Dermis microvascular lymphatic vessel endothelial cell (primary cell): ENCODE data around the gene BCAS3. TPM values are rescaled to one million over a fixed set of nuclear protein-coding genes. Genes with fewer than 3 reads are reported as not detected.

Source experiments
- DNase-seq, 2 donors: peaks; one replicate each; pipeline versions ENCODE4 v3.0.0 to v3.0.0-alpha.2; 2010; ENCODE audit warnings: low read depth in 2 of 2
- total RNA-seq: library from RNA; depleted of rRNA; stranded (reverse); fragments of >200 nt; gene quantifications from 2 replicates; pipeline ENCODE4 v1.2.1, GENCODE V29; 2014

BCAS3 gene
- total RNA-seq, 1 donor from 2014 or later, result 11.3 TPM

DNA sequence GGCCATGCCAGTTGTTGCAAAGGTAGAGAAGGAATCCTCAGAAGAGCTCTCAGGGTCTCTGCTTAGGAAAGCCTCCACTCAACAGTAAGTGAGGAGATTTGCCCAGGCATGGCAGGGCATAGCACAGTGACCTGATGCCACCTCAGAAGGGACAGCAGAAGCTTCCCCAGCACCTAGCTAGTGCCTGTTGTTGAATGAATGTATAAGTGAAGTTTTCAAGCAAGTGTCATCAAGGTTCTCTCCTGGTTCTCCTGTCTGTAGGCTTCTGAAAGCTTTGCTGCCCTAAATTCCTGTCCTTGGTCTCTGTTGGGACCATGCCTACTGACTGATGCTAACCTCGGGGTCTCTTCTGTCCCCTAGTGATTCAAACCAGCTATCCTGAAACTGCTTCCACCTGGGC, 607.1 kb downstream of the BCAS3 start:
- DNase-seq, result no peak

DNA sequence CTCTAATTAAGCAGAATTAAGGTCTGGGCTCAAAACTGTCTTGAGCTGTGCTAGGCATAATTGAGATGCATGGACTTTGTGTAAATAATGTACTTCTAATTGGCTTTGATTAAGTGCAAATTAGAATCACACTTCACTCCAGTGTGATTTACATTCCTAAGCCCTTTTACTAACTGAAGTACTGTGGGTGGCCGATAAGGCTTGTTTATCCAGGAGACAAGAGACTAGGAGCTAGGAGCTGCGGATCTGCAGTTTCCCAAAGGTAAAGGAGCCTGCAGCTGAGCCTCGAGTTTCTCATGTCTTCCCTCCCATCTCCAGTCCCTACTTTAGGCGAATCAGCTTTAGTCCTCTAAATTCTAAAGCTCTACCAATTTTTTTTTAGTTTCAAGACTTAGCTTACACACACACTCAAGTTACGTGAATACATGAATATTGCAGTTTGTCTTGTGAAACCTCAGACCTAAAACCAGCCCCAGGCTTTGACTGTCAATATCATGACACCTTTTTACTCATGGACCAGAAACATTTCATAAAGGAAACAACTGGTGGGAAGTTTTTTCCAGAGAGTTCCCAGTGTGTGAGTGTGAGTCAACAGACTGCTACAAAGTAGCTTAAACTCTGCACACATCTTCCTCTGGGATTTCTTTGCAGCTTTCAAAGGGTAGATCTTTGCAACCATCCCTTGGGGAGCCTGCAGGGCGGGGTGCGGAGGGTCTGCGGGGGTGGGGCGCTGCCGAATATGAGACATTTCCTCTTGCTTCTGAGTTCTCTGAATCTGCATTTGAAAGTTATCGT, 608.1 kb downstream of the BCAS3 start:
- DNase-seq, result no peak

DNA sequence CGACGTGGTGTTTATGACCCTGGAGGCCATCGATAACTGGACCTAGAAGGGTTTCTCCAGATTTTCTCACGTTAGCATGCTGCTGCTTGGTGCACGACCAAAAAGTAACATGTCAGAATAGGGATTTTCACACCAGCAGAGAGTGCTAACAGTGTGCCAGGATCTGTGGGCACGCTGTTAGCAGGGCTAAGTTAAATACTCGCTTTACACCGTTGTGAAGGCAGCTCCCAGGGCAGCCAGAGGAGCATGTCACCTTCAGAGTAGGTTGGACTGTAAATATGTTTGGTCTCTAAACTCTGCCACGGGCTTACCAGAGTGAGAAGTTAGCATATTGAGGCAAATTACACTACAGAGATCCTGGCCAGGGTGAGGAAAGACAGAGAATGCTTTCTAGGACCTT, 608.8 kb downstream of the BCAS3 start:
- DNase-seq, result no peak

DNA sequence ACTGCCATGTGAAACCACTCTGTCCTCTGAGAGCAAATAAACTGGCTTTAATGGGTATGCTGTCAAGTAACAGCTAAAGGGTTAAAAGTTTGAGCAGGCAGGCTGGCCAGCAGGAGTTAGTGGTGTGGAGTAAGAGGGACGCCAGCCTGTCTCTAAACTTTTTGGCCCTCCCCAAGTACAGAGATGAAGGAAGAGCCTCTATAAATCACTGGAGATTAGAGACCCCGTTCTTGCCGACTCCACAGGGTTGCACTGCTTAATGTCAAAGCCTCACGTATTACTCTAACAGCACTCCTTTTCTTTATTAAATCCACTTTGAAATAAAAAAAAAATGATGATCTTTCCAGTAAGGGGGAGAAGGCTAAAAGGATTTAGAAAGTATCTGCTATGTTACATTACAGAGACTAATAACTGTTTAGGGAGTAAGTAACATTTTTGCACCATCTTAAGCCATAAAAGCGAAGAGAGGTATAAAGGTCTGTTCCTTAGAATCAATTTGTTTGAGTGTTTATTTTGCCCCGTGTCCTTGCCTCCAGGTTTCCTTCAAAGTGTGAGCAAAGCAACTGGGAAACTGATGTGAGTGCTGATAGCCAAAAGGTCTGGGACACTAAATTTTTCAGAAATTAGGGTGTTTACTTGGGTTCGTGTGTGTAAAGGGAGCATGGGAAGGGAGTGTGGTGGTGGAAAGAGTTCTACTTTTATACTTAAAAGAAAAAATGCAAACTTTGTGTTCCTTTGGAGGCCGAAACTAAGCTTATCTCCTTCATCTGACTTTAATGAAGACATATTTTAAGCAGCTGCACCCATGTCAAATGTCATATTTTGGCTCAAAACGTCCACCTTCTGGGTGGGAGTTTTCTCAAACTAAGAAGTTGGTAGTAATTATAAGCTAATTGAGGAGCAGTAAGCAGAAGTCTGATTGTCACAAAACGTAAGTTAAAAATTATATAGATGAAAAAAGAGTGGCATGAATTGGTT, 612.0 kb downstream of the BCAS3 start:
- DNase-seq, result no peak

DNA sequence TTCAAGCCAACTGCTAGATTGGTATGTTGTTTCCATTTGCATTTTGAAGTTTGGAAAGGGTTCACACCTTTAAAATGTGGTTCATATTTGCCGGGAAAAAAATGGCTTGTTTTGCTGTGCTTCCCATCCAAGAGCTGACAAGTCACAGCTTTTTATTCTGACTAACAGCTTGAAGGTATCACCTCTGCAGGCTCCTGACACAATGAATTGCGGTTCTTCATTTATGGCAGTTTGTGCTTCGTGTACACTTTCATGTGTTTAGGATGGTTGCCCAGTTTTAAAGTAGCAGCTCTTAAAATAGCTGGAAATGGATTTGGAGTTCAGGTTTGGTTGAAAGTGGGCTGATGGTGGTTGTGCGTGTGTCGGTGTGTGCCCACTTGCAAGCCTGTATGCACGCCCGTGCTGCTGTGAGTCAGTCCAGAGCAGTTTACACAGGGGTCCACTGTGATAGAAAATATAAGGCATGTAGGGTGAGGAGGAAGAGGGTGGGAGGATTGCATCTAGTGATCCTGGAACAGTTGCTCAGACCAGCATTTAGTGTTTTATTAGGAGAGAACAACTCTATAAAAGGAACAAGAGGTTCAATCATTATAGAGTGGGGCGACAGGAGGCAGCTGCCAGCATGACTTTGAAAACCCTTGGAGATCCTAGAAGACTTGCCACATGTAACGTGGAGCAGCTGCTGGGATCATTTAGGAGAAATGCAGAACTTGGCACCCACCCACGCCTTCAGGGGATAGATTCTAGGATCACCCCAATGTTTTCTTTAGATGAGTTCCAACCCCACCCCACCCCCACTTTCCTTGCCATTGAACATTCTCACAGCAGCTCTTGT, 614.0 kb downstream of the BCAS3 start:
- no peak for DNase-seq

DNA sequence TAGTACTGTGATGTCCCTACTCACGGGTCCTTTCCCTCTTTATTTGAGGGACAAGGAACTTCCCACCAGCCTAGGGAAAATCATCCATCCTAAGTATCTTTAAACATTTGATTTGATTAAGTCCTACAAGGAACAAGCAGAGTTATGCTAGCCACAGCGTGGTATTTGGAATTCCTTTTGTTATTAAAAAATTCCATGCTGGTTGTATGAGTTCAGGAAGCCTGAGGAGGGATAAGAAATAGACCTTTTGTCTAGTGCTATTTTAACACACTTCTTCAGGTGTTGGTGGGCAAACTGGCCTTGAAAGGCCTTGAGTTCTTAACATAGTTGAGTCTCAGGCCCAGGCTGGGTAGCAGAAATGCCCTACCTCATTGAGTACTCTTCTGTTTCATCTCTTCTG, 616.6 kb downstream of the BCAS3 start:
- no peak for DNase-seq

DNA sequence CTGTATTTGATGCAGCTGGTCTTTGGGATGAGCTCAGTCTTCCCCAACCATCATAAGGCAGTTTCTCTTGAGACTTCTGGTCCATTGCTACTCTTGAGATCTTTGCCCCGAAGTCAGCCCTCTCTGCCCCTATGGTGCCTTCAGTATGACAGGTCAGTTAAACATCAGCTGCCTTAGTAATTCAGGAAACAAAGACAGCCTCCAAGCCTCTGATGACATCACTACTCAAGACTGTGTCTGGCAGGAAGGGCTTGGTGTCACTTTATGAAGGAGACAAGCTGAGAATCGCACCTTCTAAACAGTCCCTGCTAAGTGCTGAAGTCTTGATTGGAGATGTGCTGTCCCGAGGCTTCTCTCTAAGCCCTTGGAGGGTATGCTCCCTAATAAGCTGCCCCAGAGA, 617.1 kb downstream of the BCAS3 start:
- no peak for DNase-seq

DNA sequence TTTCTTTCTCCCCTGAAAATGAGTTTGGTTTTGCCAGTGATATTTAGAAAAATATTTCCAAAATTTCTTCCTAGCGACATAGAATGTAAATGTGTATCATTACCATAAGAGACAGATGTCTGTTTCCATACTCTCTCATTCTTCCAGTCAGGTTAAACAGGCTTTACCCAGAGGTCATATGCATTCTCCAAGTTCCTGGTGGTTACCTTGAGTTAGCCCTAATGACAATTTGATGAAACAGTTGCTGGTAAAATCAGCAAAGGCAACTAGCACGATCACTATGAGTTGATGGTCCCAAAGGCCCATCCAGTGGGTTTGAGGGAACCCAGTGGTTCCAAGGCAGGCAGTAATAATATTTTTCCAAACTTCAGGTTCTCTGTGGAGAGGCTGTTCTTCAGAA, 618.4 kb downstream of the BCAS3 start:
- DNase-seq, result no peak

DNA sequence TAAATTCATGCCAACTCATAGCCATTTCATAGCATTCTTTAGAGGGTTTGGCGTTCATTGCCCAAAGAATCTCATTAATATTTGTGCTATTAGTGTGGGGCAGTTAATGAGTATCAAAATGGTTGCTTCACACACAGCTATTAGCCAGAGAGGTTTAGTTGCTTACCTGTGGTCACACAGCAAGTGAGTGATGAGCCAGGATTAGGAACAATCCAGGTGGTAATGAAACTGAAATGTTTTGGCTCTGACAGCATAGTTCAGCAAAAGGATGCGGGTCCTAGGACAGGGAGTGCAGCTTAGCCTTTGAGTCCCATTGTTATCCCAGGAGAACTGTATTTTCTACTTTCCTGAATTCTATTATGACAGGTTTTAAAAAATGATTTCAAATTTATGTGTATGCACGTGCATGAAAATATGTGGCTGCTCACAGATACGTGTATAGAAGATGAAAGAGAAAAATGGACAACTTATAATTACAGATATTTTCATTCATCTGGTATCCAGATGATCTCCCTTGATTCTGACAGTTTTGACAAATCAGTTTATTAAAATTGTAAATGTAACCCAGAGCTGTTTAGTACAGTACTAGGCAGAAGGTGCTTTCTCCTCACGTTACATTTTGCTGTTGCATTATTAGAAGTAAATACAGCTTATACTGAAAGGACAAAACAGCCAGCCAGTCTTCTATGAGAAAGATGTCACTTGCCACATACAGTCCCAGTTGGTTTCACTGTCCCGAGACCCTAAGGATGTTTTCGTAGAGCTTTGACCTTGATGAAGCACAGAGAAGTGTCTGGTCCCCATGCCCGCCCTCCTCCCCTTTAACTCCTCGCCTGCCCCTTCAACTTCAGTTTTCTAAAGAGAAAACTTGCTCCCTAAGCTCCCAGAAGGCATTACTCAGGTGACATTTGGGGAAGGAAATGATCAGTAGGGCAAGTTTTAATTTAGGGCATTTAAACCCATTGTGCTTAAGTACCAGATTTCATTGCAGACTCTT, 622.2 kb downstream of the BCAS3 start:
- DNase-seq, result no peak

DNA sequence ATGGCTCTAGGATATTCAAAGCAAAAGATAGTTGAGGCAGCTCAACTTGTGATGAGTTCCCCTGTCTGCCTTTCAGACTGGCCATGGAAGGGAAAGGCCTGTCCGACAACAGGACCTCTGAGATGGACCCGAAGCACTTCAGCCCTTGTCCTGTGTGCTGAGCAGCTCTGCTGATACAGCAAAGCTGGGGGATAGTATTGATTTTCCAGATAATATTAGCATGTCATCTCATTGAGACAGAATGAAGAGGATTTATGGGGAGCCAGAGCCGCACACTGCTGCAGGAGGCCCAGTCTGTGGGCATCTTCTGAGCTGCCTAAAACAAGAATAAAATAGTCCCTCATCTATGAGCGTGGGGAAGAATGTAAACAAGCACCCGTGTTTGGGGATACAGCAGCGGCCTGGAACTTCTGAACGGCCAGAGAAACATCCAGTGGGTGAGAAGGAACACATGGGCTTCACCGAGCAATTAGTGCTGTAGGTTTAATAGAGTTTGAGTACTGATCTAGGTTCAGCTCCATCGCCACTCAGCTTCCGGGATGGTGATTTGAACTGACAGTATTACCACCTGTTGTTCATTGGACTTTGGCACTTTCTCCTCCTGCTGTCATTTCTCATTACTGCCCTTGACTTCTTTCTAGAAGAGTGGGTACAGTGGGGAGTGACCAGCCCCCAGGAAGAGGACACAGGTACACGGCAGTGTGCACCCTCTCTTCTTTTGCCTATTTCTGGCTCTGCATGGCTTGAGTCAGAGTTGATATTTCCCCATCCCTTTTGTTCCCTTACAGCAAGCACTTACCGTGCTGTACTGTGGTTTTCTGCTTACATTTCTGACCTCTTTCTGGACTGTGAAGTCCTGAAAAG, 625.5 kb downstream of the BCAS3 start:
- DNase-seq, result no peak

DNA sequence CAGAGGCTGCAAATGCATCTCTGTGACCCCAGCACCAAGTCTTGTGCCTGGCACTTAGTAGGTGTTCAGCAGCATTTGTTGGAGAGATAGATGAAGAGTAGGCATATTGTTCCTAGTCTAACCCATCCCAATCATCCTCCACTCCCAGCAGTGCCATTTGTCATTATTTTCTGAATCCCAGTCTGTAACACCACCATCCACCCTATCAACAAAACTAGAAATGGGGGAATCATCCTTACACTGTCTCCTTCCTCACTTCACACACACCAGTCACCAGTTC, 626.1 kb downstream of the BCAS3 start:
- no peak for DNase-seq

DNA sequence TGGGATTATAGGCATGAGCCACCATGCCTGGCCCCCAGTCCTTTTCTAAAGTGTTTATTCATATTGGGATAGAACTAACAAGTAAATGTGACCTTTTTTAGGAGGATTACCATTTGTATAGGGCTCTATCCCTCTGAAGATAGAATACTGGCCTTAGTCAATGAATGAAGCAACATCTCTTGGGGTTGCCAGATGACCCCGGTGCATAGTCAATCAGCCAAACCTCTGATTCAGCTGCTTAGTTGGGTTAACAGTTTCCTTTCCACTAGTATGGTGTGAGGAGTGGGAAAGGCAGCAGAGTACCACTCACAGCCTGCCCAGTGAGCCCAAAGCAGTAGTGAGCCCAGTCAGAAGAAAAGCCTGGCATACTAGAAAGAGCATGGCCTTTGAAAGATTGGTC, 627.4 kb downstream of the BCAS3 start:
- DNase-seq, result no peak

DNA sequence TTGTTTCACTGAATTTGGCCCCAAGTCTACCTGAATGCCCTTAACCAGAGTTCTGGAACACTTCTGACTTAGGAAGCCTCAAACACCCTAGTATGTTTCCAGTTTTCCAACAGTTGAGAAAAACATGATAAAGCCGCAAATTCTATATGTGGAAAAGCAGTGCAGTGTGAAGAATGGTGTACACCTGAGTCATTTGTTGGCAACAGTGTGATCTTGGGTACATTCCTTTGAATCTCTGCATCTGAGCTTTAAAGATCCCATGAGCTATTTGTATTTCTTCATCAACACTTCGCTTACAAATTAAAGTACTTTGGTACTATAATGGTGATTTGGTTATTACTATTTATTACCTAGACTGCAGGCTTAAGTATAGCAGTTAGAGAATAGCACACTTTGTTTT, 628.4 kb downstream of the BCAS3 start:
- no peak for DNase-seq

DNA sequence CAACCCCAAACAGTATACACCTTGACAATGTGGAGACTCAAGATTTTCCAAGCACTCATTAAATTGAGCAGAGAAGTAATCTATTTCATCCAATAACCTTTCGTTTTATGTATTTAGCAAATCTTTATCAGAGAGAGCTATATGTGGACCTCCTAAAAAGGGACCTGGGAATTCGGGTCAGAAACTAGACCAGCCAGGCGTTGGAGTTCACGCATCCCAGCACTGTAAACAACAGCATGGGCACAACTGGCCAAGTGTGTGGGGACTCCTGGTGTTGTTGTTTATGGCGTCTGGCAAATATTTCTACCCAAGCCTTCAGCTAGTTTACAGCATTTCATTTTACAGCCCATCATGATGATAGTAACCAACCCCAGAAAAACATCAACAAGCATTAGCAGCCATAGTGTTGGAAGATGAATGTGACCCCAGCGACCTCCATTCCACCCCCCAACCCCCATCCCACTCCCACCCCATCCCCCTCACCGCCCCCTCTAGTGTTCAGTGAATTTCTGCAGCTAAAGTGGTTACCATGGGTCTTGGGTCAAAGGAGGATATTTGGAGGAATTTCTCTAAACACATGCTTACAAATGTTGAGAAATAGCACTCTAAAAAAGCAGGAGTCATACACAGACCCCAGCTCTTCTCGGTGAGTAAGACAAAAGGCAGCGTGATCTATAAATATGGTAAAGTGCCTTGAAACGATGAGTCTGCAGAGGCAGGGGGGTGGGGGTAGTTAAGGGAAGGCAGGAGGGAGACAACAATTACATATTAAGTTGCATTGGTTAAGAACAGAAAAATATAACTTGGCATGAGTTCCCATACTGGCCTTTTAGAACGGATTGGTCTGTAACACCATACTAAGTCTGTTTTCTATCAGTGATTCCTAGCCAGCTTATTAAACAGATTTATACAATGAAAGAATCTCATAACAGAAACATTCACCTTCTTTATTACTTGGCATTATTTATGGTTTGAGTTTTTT, 630.5 kb downstream of the BCAS3 start:
- no peak for DNase-seq

DNA sequence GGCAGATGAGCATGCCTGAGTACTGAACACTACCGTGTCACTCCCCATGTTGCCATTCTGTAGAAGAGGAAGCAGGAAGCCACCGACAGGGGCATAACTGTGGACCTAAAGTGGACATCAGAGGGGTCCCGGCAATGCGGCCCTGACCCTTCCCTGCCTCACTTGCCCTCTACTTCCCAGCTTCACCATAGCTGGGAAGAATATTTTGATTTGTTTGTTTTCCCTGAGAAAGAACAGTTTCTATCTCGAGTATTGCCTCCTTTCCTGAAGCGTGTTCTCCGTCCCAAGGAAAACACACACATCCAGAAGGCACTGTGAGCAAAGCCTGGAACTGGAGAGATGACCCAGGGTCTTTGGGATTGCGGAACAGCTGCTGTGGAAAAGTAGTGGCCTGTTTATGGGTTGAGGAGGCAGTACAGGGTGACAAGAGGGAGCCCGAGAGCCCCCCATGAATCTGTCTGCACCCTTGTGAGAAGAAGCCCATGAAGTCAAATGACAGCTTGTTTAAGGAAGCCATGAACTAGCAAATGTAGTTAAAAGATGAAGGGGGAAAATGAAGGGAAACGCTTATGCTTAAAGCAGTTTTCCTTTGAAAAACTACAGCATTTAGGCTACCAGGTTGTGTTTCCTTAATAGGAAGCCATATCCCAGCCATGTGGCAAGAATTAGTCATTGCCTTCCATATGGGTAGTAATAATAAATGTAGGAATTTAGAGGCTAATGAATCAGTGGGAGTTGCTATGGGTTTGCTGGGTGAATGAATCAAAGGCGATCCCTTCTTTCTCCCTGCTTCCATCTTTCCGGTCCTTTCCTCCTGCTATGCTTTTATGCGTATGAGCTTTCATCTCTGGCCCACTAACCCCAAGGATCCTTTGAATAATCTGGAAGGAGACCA, 632.0 kb downstream of the BCAS3 start:
- no peak for DNase-seq

DNA sequence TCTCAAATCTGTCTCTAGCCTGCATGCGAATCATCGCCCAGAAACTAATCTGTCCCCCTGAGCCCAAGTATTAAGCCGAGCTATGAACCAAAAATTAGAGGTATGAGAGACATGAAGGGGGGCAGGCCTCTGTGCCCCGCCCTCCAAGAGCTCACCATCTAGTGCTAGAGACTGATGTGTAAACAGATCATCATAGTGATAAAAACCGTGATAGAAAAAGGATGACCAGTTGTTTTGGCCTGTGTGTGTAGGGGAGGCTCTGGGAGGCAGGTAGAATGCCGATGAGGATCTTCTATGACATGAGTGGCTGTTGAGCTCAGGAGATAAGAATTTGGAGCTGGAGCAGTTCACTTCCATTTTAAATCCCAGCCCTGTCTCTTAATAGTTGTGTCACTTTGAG, 632.9 kb downstream of the BCAS3 start:
- no peak for DNase-seq
